GM12891 (cell line): ENCODE data around the gene CCDC92.

ENCODE experiments used
- POLR2A ChIP-seq: IDR thresholded peaks from 2 replicates; pipeline ENCODE4 v1.6.1; 2011; ENCODE audit warnings: low read depth, low read length, control low read depth
- POLR2AphosphoS5 ChIP-seq: IDR thresholded peaks from 2 replicates; pipeline ENCODE4 v1.6.1; 2011; ENCODE audit warnings: low read depth, low read length, control low read depth
- SPI1 ChIP-seq: IDR thresholded peaks from 2 replicates; pipeline ENCODE4 v1.6.1; 2011; ENCODE audit warnings: low read depth, low read length, control low read depth
- TAF1 ChIP-seq: IDR thresholded peaks from 2 replicates; pipeline ENCODE4 v1.6.1; 2011; ENCODE audit warnings: low read depth, low read length, control low read depth

GRCh38 chr12:123960029-123960735 lies 12.4 kb downstream of the CCDC92 start:
- TF ChIP-seq POLR2A (no peak), POLR2AphosphoS5 (no peak), SPI1 (no peak), TAF1 (no peak)
